ENCODE results near the gene SNORC. TPM values are rescaled to one million over a fixed set of nuclear protein-coding genes. Genes with fewer than 3 reads are reported as not detected.

The SNORC gene
- total and polyA plus RNA-seq, 2 donors (not counting 1 experiment from before 2014, with no cell fraction given), result 0.91 to 0.94 TPM

DNA sequence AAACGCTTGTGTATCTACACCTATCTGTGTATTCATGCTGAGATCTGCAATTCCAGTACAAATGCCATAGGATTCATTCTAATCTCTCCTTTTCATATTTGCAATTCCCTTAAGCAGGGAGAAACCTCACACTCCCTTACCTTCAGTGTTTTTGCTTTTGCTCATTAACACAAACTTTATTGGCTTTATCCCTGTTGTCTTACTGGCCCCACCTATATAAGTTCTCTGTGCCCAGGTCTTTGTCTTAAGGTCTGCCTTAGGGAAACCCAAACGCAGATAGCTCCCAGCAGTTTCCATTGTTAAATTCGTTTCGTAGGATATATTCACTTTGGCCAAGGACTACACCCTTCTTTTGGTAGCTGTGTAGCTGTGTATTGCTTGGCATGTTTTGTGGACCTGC lies 4.0 kb upstream of the SNORC start:
- Histone ChIP-seq H3K4me2 (replicated peaks; ENCODE audit: low read depth, low read length, poor library complexity, severe bottlenecking) (no peak overlapping the region), H3K9ac (ENCODE audit: low read length) (no peak overlapping the region), H3K27ac (ENCODE audit: low read length in 2 of 2) (no peak overlapping the region), H4K20me1 (ENCODE audit: control insufficient read depth, insufficient read depth, low read length, poor library complexity, severe bottlenecking) (no peaks in the 10 kb centered on the region), H3K79me2 (ENCODE audit: control insufficient read depth, insufficient read depth, low read length) (no peaks in the 10 kb centered on the region), H2AFZ (ENCODE audit: insufficient read depth, low read depth, low read length, poor library complexity, severe bottlenecking) (no peak overlapping the region), H3K9me3 (ENCODE audit: control extremely low read depth in 1 of 3, control insufficient read depth in 2 of 3, insufficient read depth in 1 of 3, low read length in 2 of 3) (no peaks in the 10 kb centered on the region), H3K36me3 (replicated peaks in 1 of 2; ENCODE audit: control extremely low read depth in 1 of 2, control insufficient read depth in 1 of 2, extremely low read depth in 1 of 2, insufficient read depth in 2 of 2, low read length in 1 of 2) (no peaks in the 10 kb centered on the region), H3K4me3 (ENCODE audit: control extremely low read depth in 1 of 5, extremely low read depth in 1 of 5, insufficient read depth in 1 of 5, low read depth in 2 of 5, low read length in 4 of 5) (no peak overlapping the region), H3K27me3 (replicated peaks in 1 of 4; ENCODE audit: control extremely low read depth in 1 of 4, control insufficient read depth in 3 of 4, insufficient read depth in 4 of 4, low read length in 3 of 4) (no peaks in the 10 kb centered on the region), H3K4me1 (ENCODE audit: control insufficient read depth in 2 of 2, insufficient read depth in 2 of 2, low read length in 2 of 2) (no peaks in the 10 kb centered on the region)
- H3K4me1 Mint-ChIP-seq, result no peaks in the 10 kb centered on the region
- 100% methylated on average over 1 of the region's 4 CpGs for WGBS (ENCODE audit: insufficient coverage)
- H3K9me3 Mint-ChIP-seq (ENCODE audit: insufficient read depth), result no peaks in the 10 kb centered on the region
- ChIA-PET POLR2A (no interaction called here), CTCF (interaction anchor here (1.2 kb wide), 1 partner anchor 187 kb away, joined by 4 read pairs; no protein-coding TSS in a partner anchor)
- ATAC-seq (ENCODE audit: low read depth), result no peak
- no peak overlapping the region for H3K4me3 Mint-ChIP-seq
- H3K27ac Mint-ChIP-seq, result no peak overlapping the region
- DNase-seq, result no peak
- TF ChIP-seq EZH2 (IDR thresholded peaks at IDR 0.05; ENCODE audit: borderline replicate concordance, insufficient read depth, low read depth, low read length, poor library complexity, severe bottlenecking), result no peak
- TF ChIP-seq, protein P1, sequence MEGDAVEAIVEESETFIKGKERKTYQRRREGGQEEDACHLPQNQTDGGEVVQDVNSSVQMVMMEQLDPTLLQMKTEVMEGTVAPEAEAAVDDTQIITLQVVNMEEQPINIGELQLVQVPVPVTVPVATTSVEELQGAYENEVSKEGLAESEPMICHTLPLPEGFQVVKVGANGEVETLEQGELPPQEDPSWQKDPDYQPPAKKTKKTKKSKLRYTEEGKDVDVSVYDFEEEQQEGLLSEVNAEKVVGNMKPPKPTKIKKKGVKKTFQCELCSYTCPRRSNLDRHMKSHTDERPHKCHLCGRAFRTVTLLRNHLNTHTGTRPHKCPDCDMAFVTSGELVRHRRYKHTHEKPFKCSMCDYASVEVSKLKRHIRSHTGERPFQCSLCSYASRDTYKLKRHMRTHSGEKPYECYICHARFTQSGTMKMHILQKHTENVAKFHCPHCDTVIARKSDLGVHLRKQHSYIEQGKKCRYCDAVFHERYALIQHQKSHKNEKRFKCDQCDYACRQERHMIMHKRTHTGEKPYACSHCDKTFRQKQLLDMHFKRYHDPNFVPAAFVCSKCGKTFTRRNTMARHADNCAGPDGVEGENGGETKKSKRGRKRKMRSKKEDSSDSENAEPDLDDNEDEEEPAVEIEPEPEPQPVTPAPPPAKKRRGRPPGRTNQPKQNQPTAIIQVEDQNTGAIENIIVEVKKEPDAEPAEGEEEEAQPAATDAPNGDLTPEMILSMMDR (IDR thresholded peaks at IDR 0.05), result no peak
- H3K27me3 Mint-ChIP-seq, result no peaks in the 10 kb centered on the region
- intact Hi-C loops (cut with micrococcal nuclease), result no loop called here

- WGBS (ENCODE audit: insufficient coverage), result 77% methylated on average over 15 of the region's 15 CpGs
- peaks cover 3 to 6% of the 10 kb centered on the region in 2 donors for H3K4me1 ChIP-seq (ENCODE audit: control insufficient read depth in 2 of 2, insufficient read depth in 2 of 2, low read length in 2 of 2)
- no peak overlapping the region for H3K4me3 ChIP-seq (ENCODE audit: control extremely low read depth in 1 of 5, extremely low read depth in 1 of 5, insufficient read depth in 1 of 5, low read depth in 2 of 5, low read length in 4 of 5)
- H3K4me1 Mint-ChIP-seq, result peaks cover 5% of the 10 kb centered on the region
- H3K27me3 Mint-ChIP-seq, result no peaks in the 10 kb centered on the region
- H3K27me3 ChIP-seq (replicated peaks in 1 of 4; ENCODE audit: control extremely low read depth in 1 of 4, control insufficient read depth in 3 of 4, insufficient read depth in 4 of 4, low read length in 3 of 4), result peaks cover 0 to under 1% (median 0%) of the 10 kb centered on the region in 4 experiments
- H3K9me3 Mint-ChIP-seq (ENCODE audit: insufficient read depth), result no peaks in the 10 kb centered on the region
- DNase-seq, result no peak
- no peaks in the 10 kb centered on the region for H4K20me1 ChIP-seq (ENCODE audit: control insufficient read depth, insufficient read depth, low read length, poor library complexity, severe bottlenecking)
- no peak for ATAC-seq (ENCODE audit: low read depth)
- H3K36me3 ChIP-seq (replicated peaks in 1 of 2; ENCODE audit: control extremely low read depth in 1 of 2, control insufficient read depth in 1 of 2, extremely low read depth in 1 of 2, insufficient read depth in 2 of 2, low read length in 1 of 2), result no peaks in the 10 kb centered on the region
- CTCF ChIA-PET, result no interaction called here
- H2AFZ ChIP-seq (ENCODE audit: insufficient read depth, low read depth, low read length, poor library complexity, severe bottlenecking), result no peak overlapping the region
- intact Hi-C loops (cut with micrococcal nuclease), result no loop called here
- no peaks in the 10 kb centered on the region for H3K79me2 ChIP-seq (ENCODE audit: control insufficient read depth, insufficient read depth, low read length)
- H3K4me2 ChIP-seq (replicated peaks; ENCODE audit: low read depth, low read length, poor library complexity, severe bottlenecking), result no peak overlapping the region
- H3K4me3 Mint-ChIP-seq, result no peak overlapping the region
- no peak overlapping the region for H3K9ac ChIP-seq (ENCODE audit: low read length)
- TF ChIP-seq, protein P1 (IDR thresholded peaks at IDR 0.05), result no peak
- TF ChIP-seq EZH2 (IDR thresholded peaks at IDR 0.05; ENCODE audit: borderline replicate concordance, insufficient read depth, low read depth, low read length, poor library complexity, severe bottlenecking), result no peak
- POLR2A ChIA-PET, result no interaction called here
- no peak overlapping the region for H3K27ac Mint-ChIP-seq
- H3K27ac ChIP-seq (ENCODE audit: low read length in 2 of 2), result no peak overlapping the region
- H3K9me3 ChIP-seq (ENCODE audit: control extremely low read depth in 1 of 3, control insufficient read depth in 2 of 3, insufficient read depth in 1 of 3, low read length in 2 of 3), result no peaks in the 10 kb centered on the region
These were observed 686 bp upstream of the SNORC start for GRCh38 chr2:232869138-232870017.
